Endothelial cell of umbilical vein (primary cell): ENCODE results near the gene GFPT1.

Source experiments
- CTCF ChIP-seq, 2 donors: IDR thresholded peaks; 1 replicate in 1 of 2; 2 replicates in 1 of 2; pipeline ENCODE4 v1.5.1; 2011; ENCODE audit warnings: low read length in 2 of 2, mild to moderate bottlenecking in 2 of 2, moderate library complexity in 2 of 2, control low read depth in 1 of 2, inconsistent platforms in 1 of 2, low read depth in 1 of 2; ENCODE audit not compliant: insufficient read depth in 1 of 2; ENCODE audit errors: extremely low read depth in 1 of 2
- EZH2 ChIP-seq: IDR thresholded peaks from 2 replicates; pipeline ENCODE4 v1.6.1; 2012; ENCODE audit warnings: borderline replicate concordance, low read depth, mild to moderate bottlenecking, moderate library complexity, low read length, inconsistent platforms; ENCODE audit not compliant: severe bottlenecking
- FOS ChIP-seq: IDR thresholded peaks from 2 replicates; pipeline ENCODE4 v1.6.1; 2011; ENCODE audit warnings: mild to moderate bottlenecking, low read length, moderate library complexity, borderline replicate concordance; ENCODE audit not compliant: insufficient read depth
- JUN ChIP-seq: IDR thresholded peaks from 2 replicates; pipeline ENCODE4 v1.6.1; 2011; ENCODE audit warnings: borderline replicate concordance, low read depth; ENCODE audit not compliant: insufficient read length, insufficient read depth
- MAX ChIP-seq: IDR thresholded peaks from 2 replicates; pipeline ENCODE4 v1.6.1; 2011; ENCODE audit not compliant: insufficient read depth, insufficient read length
- MYC ChIP-seq: IDR thresholded peaks from one replicate; pipeline ENCODE4 v1.6.1; 2011; ENCODE audit warnings: mild to moderate bottlenecking, low read depth, low read length
- POLR2A ChIP-seq: IDR thresholded peaks from 2 replicates; pipeline ENCODE4 v1.6.1; 2012; ENCODE audit warnings: low read depth, mild to moderate bottlenecking, control low read depth, low read length
- POLR2AphosphoS5 ChIP-seq: IDR thresholded peaks from 2 replicates; pipeline ENCODE4 v1.6.1; 2012; ENCODE audit warnings: low read depth, mild to moderate bottlenecking, control low read depth, low read length, moderate library complexity; ENCODE audit not compliant: insufficient read depth

DNA sequence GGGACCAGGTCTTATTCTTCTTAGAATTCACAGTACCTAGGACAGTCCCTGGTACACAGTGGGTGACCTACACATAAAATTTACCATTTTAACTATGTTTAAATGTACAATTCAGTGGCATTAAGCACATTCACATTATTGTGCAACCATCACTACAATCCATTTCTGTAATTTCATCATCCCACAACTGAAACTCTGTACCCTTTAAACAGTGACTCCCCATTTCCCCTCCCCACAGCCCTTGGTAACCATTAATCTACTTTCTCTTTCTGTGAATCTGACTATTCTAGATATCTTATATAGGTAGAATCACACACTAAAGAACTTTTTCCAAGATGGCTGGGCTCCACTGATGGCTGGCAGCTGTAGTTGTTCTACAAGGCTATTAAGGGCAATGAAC is 41.6 kb downstream of the GFPT1 start:
- TF ChIP-seq MAX (no peak), CTCF (IDR thresholded peaks at IDR 0.05; ENCODE audit: extremely low read depth in 1 of 2, insufficient read depth in 1 of 2, low read depth in 1 of 2, low read length in 2 of 2) (no peak), EZH2 (no peak), POLR2AphosphoS5 (no peak), POLR2A (no peak), JUN (no peak), FOS (no peak), MYC (no peak)
